ENCODE measurements around the gene SLC1A1.

DNA sequence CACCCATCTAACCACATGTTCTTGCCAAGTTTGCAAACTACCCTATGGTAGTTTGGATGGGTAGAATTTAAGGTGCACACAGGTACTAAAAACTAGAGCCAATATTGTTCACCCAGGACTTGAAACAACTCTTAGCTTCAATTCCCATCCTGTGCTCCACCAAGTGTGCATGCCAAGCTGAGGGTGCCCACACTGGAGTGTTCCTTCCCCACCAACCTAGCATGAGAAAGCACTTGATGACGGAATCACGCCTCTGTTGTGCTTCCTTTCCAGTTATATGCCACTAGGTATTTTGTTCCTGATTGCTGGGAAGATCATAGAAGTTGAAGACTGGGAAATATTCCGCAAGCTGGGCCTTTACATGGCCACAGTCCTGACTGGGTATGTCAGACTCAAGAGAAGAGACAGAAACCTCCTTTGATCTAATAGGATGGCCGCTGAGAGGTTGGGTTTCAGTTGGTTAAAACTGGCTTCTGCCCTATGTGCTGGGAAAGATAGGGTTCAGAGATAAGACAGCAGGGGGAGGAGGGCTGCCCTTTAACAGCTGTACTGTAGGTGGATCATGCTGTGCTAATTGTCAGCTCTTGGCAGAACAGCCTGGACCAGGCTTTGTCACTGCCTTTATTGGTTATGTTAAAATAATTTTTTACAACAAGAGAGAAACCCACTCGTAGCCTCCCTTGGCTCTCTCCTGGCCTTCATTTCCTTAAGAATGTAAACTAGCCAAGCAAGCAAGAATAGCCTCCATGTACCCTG, 83.5 kb downstream of the SLC1A1 start:
- TF ChIP-seq, protein P1, sequence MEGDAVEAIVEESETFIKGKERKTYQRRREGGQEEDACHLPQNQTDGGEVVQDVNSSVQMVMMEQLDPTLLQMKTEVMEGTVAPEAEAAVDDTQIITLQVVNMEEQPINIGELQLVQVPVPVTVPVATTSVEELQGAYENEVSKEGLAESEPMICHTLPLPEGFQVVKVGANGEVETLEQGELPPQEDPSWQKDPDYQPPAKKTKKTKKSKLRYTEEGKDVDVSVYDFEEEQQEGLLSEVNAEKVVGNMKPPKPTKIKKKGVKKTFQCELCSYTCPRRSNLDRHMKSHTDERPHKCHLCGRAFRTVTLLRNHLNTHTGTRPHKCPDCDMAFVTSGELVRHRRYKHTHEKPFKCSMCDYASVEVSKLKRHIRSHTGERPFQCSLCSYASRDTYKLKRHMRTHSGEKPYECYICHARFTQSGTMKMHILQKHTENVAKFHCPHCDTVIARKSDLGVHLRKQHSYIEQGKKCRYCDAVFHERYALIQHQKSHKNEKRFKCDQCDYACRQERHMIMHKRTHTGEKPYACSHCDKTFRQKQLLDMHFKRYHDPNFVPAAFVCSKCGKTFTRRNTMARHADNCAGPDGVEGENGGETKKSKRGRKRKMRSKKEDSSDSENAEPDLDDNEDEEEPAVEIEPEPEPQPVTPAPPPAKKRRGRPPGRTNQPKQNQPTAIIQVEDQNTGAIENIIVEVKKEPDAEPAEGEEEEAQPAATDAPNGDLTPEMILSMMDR (conservative IDR thresholded peaks at IDR 0.05; ENCODE audit: low read depth, low read length), result no peak
- TF ChIP-seq EZH2phosphoT487 (IDR thresholded peaks at IDR 0.05; ENCODE audit: borderline replicate concordance, low read length) (no peak), EZH2 (IDR thresholded peaks at IDR 0.05; ENCODE audit: low read length, unreplicated experiment) (no peak)
